C4-2B (cell line): ENCODE data around the gene DENND11.

Experiments used
- CTCF ChIP-seq: fragments of 450-650 bp; conservative IDR thresholded peaks from 2 replicates; pipeline ENCODE4 v1.5.1; 2017; ENCODE audit warnings: mild to moderate bottlenecking
- ZFX ChIP-seq: fragments of 450-650 bp; IDR thresholded peaks from 2 replicates; pipeline ENCODE4 v1.6.1; 2017

- TF ChIP-seq CTCF (no peak), ZFX (no peak)
Measured at GRCh38 chr7:141686074-141686473, 15.9 kb downstream of the DENND11 start.
